K562 (cell line): ENCODE measurements around the gene MPZL1. TPM values are rescaled to one million over a fixed set of nuclear protein-coding genes. Genes with fewer than 3 reads are reported as not detected.

ENCODE experiments used
- CBX2 ChIP-seq: fragments of 200-600 bp; sonication (generic); IDR thresholded peaks from one replicate; pipeline ENCODE4 v1.6.1; 2012; ENCODE audit warnings: mild to moderate bottlenecking, low read length, inconsistent platforms; ENCODE audit not compliant: insufficient read depth, poor library complexity, severe bottlenecking
- DEAF1 ChIP-seq: fragments of 450-650 bp; formaldehyde crosslinking; IDR thresholded peaks from 2 replicates; pipeline ENCODE4 v1.4.0; 2020; ENCODE audit warnings: mild to moderate bottlenecking, moderate library complexity
- ETV1 ChIP-seq: fragments of 450-650 bp; conservative IDR thresholded peaks from 2 replicates; pipeline ENCODE4 v1.6.1; 2016; ENCODE audit warnings: missing genetic modification characterization, control low read depth, low read depth, missing compliant biosample characterization
- FOXJ3 ChIP-seq: sonication (generic); formaldehyde crosslinking; IDR thresholded peaks from 2 replicates; pipeline ENCODE4 v1.4.0; 2020; ENCODE audit warnings: mild to moderate bottlenecking, missing genetic modification reagents
- HBP1 ChIP-seq: fragments of 450-650 bp; formaldehyde crosslinking; IDR thresholded peaks from 2 replicates; pipeline ENCODE4 v1.4.0; 2022; ENCODE audit warnings: missing genetic modification characterization
- KHSRP ChIP-seq: fragments of 450-650 bp; IDR thresholded peaks from 2 replicates; pipeline ENCODE4 v1.6.1; 2017
- KLF6 ChIP-seq: fragments of 250-450 bp; sonication (Bioruptor Pico); IDR thresholded peaks from 2 replicates; pipeline ENCODE4 v1.4.0; 2020; ENCODE audit warnings: mild to moderate bottlenecking, moderate library complexity, borderline replicate concordance
- MCM5 ChIP-seq: fragments of 450-650 bp; IDR thresholded peaks from 2 replicates; pipeline ENCODE4 v1.6.1; 2016; ENCODE audit warnings: low read depth
- MIER1 ChIP-seq: fragments of 450-650 bp; IDR thresholded peaks from 2 replicates; pipeline ENCODE4 v1.6.1; 2016; ENCODE audit warnings: antibody characterized with exemption, mild to moderate bottlenecking, low read depth
- PHF20 ChIP-seq: fragments of 450-650 bp; IDR thresholded peaks from 2 replicates; pipeline ENCODE4 v1.6.1; 2018; ENCODE audit not compliant: partially characterized antibody
- POLR2B ChIP-seq: fragments of 450-650 bp; IDR thresholded peaks from 2 replicates; pipeline ENCODE4 v1.6.1; 2018; ENCODE audit warnings: low read depth; ENCODE audit not compliant: partially characterized antibody
- SMARCE1 ChIP-seq: fragments of 450-650 bp; IDR thresholded peaks from 2 replicates; pipeline ENCODE4 v1.7.1; 2016; ENCODE audit warnings: mild to moderate bottlenecking
- SRSF7 ChIP-seq: fragments of 200-400 bp; formaldehyde crosslinking; optimal IDR thresholded peaks from 2 replicates; pipeline ENCODE3; 2017; ENCODE audit warnings: mild to moderate bottlenecking, low read depth, low read length
- TGIF2 ChIP-seq: sonication (generic); formaldehyde crosslinking; IDR thresholded peaks from 2 replicates; pipeline ENCODE4 v1.8.1; 2022; ENCODE audit warnings: mild to moderate bottlenecking, missing genetic modification reagents, moderate library complexity
- TOE1 ChIP-seq, 2 experiments: fragments of 450-650 bp in 1 of 2; sonication (generic) in 1 of 2; formaldehyde crosslinking in 1 of 2; IDR thresholded peaks; 2 replicates each; pipeline versions ENCODE4 v1.7.1 to v1.8.0; 2016 to 2022; ENCODE audit warnings: borderline replicate concordance in 2 of 2, mild to moderate bottlenecking in 2 of 2, antibody characterized with exemption in 1 of 2, inconsistent platforms in 1 of 2, low read depth in 1 of 2, missing genetic modification reagents in 1 of 2, moderate library complexity in 1 of 2
- ZEB2 ChIP-seq: fragments of 450-650 bp; IDR thresholded peaks from 2 replicates; pipeline ENCODE4 v1.6.1; 2016
- ZNF511 ChIP-seq: sonication (generic); formaldehyde crosslinking; IDR thresholded peaks from 2 replicates; pipeline ENCODE4 v1.8.0; 2022; ENCODE audit warnings: mild to moderate bottlenecking, missing genetic modification reagents
- ZNF639 ChIP-seq, 2 experiments: fragments of 200-800 bp in 1 of 2; sonication (Bioruptor generic) in 1 of 2; sonication (generic) in 1 of 2; formaldehyde crosslinking in 1 of 2; IDR thresholded peaks in 1 of 2; conservative IDR thresholded peaks in 1 of 2; 2 replicates each; pipeline versions ENCODE4 v1.5.0 to v1.6.1; 2016 to 2020; ENCODE audit warnings: missing compliant biosample characterization in 1 of 2, missing genetic modification characterization in 1 of 2, missing genetic modification reagents in 1 of 2
- polyA plus RNA-seq, 8 experiments: library from polyadenylated mRNA; depleted of rRNA in 4 of 8; stranded (reverse) in 5 of 8; unstranded in 3 of 8; fragments of >200 nt; fragmentation: Nextera tagmentation in 2 of 8; fragmentation: Illumina TruSeq in 1 of 8; extraction: Ambion mirVana in 2 of 8; extraction: Trizol in 1 of 8; gene quantifications; 2 replicates each; pipeline versions ENCODE4 v1.2.1 to v1.2.3, GENCODE V29; 2011 to 2014; ENCODE audit warnings: inconsistent platforms in 1 of 8, missing spikeins in 1 of 8
- total RNA-seq, 7 experiments: library from RNA; depleted of rRNA in 6 of 7; stranded (reverse); fragments of >200 nt in 6 of 7; fragmentation: Illumina TruSeq in 2 of 7; extraction: Trizol in 2 of 7; gene quantifications; 2 replicates each; pipeline versions ENCODE4 v1.2.1 to v1.2.3, GENCODE V29; 2011 to 2021; ENCODE audit warnings: low replicate concordance in 1 of 7
- TF ChIP-seq, protein P1 (sequence below): sonication (generic); formaldehyde crosslinking; IDR thresholded peaks from 2 replicates; pipeline ENCODE4 v1.8.1; 2022; ENCODE audit warnings: missing genetic modification reagents

MPZL1 gene
- total and polyA plus RNA-seq, 9 of the 15 experiments (the other 6 are each of a cell fraction or from before 2014, with no cell fraction given): 14.5 to 153 (median 66.5) TPM

- TF ChIP-seq ZEB2 (peak; percentile 64; the same call in 1 of the 2 replicates), ZNF639 (CRISPR knock-in tag; conservative IDR thresholded peaks at IDR 0.05 in 1 of 2, IDR thresholded peaks at IDR 0.05 in 1 of 2) (peak in 1 of 2 experiments; percentile 47; a peak in 1 of 4 replicates), CBX2 (no peak), KLF6 (CRISPR knock-in tag) (peak; percentile 77; the same call in 1 of the 2 replicates), TOE1 (IDR thresholded peaks at IDR 0.05; ENCODE audit: borderline replicate concordance) (peak; percentile 28; the same call in 1 of the 2 replicates), TOE1 (CRISPR knock-in tag; IDR thresholded peaks at IDR 0.05; ENCODE audit: borderline replicate concordance, low read depth) (no peak), HBP1 (no peak), ZNF511 (CRISPR knock-in tag) (no peak), SMARCE1 (peak; percentile 69; the same call in 1 of the 2 replicates), TGIF2 (CRISPR knock-in tag) (no peak), SRSF7 (no peak), FOXJ3 (CRISPR knock-in tag) (no peak), KHSRP (no peak), PHF20 (no peak), DEAF1 (CRISPR knock-in tag) (no peak), POLR2B (no peak), MIER1 (no peak), ETV1 (peak; percentile 84), MCM5 (no peak)
- TF ChIP-seq, protein P1, sequence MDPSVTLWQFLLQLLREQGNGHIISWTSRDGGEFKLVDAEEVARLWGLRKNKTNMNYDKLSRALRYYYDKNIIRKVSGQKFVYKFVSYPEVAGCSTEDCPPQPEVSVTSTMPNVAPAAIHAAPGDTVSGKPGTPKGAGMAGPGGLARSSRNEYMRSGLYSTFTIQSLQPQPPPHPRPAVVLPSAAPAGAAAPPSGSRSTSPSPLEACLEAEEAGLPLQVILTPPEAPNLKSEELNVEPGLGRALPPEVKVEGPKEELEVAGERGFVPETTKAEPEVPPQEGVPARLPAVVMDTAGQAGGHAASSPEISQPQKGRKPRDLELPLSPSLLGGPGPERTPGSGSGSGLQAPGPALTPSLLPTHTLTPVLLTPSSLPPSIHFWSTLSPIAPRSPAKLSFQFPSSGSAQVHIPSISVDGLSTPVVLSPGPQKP (CRISPR knock-in tag): no peak
Observed at GRCh38 chr1:167825419-167826079, 103.8 kb downstream of the MPZL1 start (continued).
